ENCODE data around the gene GLP2R. TPM values are rescaled to one million over a fixed set of nuclear protein-coding genes. Genes with fewer than 3 reads are reported as not detected.

GLP2R gene
- total RNA-seq, 1 experiment from 2014 or later = 0.08 TPM

DNA sequence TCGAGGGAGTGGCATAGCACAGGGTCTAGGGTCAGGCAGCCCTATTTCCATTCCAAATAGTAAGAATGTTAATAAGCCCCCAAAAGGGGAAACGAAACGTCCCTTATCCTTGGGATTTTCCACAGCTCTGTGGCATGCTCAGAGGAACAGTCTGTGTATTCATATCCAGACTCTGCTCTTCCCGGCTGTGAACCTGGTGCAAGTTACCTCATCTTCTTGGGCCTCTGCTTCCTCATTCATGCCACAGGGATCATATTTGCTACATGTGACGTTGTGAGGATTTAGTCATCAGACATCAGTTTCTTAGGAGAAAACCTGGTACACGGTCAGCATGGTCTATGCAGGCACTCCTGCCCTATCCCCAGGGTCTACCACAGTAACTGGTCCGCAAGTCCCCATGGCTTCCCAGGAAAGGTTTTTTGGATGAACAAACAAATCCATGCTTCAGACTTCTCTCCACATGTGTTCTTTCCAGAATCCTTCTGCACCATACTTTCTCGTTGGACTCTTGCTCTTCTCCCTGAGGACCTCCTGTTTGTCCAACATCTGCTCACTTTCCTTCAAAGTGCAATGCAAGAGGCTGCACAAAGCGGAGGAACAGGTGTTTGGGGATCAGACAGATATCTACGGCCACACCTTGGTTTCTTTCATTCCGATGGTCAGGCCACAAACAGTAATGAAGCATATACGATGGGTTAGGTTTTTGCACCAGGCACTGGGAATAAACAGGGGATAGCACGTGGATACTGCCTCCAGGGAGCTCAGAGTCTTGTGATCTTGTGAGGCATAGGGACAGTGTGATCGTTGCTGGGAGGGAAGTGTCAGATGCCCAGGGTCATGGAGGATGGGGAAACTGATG is 17.7 kb downstream of the GLP2R start:
- intact Hi-C loops (cut with micrococcal nuclease; ENCODE audit: unreplicated experiment) (no loop called here), in situ Hi-C loops (cut with HindIII; ENCODE audit: low pct_unique_long_range_greater_than_20kb, low sequenced_read_pairs) (no loop called here)
- BruUV-seq (replicated peaks) = no TSS peak
- CTCF ChIA-PET = no interaction called here
- Histone ChIP-seq H3K27ac (ENCODE audit: low read length) (no peak overlapping the region), H3K36me3 (ENCODE audit: control insufficient read depth, insufficient read depth, low read length) (no peaks in the 10 kb centered on the region; the same call in 1 of the 2 replicates), H3K4me1 (ENCODE audit: control insufficient read depth, insufficient read depth, low read length) (no peaks in the 10 kb centered on the region; the same call in 1 of the 2 replicates), H3K27me3 (ENCODE audit: control insufficient read depth, insufficient read depth, low read length) (no peaks in the 10 kb centered on the region), H3K9me3 (ENCODE audit: control insufficient read depth, insufficient read depth, low read depth, low read length) (no peaks in the 10 kb centered on the region), H3K4me3 (ENCODE audit: low read depth in 2 of 2, low read length in 2 of 2) (no peak overlapping the region)
- POLR2A ChIA-PET = no interaction called here
- DNase-seq (ENCODE audit: low read depth, low spot score) = no peak
- no peak for TF ChIP-seq SIN3A (IDR thresholded peaks at IDR 0.05; ENCODE audit: borderline replicate concordance, insufficient read depth, low read depth, low read length)
- TF ChIP-seq CTCF (IDR thresholded peaks at IDR 0.05) = no peak
- no peak for TF ChIP-seq TCF7L2 (IDR thresholded peaks at IDR 0.05; ENCODE audit: low read depth, low read length)
- TF ChIP-seq REST (IDR thresholded peaks at IDR 0.05; ENCODE audit: insufficient read depth in 1 of 2, low read depth in 2 of 2, low read length in 1 of 2) = no peak
- TF ChIP-seq POLR2AphosphoS5 (IDR thresholded peaks at IDR 0.05; ENCODE audit: low read depth, low read length) = no peak
- no peak for ATAC-seq

DNA sequence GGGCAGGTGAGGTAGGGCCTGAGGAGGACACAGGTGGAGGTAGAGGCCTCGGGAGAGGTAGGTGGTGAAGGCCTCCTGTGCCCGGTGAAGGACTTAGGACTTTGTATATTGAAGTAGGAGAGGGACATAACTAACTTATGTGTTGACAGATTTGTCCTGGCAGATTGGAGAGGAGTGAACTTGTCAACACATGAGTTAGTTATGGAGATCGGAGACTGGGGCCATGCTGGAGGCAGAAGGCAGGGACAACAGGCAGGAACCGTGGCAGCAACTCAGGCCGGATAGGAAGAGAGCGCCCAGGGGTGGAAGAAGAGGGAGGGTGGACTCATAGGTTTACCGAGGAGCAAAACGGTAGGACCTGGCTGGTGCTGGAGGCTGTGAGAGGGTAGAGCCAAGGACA is 18.4 kb downstream of the GLP2R start:
- CTCF ChIA-PET = no interaction called here
- TF ChIP-seq POLR2AphosphoS5 (IDR thresholded peaks at IDR 0.05; ENCODE audit: low read depth, low read length) (no peak), CTCF (IDR thresholded peaks at IDR 0.05) (no peak), SIN3A (IDR thresholded peaks at IDR 0.05; ENCODE audit: borderline replicate concordance, insufficient read depth, low read depth, low read length) (no peak), TCF7L2 (IDR thresholded peaks at IDR 0.05; ENCODE audit: low read depth, low read length) (no peak)
- ATAC-seq = no peak
- Histone ChIP-seq H3K36me3 (ENCODE audit: control insufficient read depth, insufficient read depth, low read length) (no peaks in the 10 kb centered on the region), H3K4me3 (ENCODE audit: low read depth in 2 of 2, low read length in 2 of 2) (no peak overlapping the region), H3K4me1 (ENCODE audit: control insufficient read depth, insufficient read depth, low read length) (no peaks in the 10 kb centered on the region; the same call in 1 of the 2 replicates), H3K27me3 (ENCODE audit: control insufficient read depth, insufficient read depth, low read length) (no peaks in the 10 kb centered on the region), H3K9me3 (ENCODE audit: control insufficient read depth, insufficient read depth, low read depth, low read length) (no peaks in the 10 kb centered on the region), H3K27ac (ENCODE audit: low read length) (no peak overlapping the region)
- DNase-seq (ENCODE audit: low read depth, low spot score) = no peak
- BruUV-seq (replicated peaks) = no TSS peak
- POLR2A ChIA-PET = no interaction called here
- in situ Hi-C loops (cut with HindIII; ENCODE audit: low pct_unique_long_range_greater_than_20kb, low sequenced_read_pairs) (no loop called here), intact Hi-C loops (cut with micrococcal nuclease; ENCODE audit: unreplicated experiment) (no loop called here)

Measured in Panc1 (cell line).